A204.1 (cell line): ENCODE measurements around the gene GNG3.
"Not testable (repeated sequence)": the region's sequence is repeated elsewhere in the genome, so short reads cannot be mapped to it uniquely, and the experiment has no call there.

ENCODE experiments used
- FAIRE-seq: peaks from 2 replicates; lab custom pipeline; 2012; peaks lifted over from hg19 to GRCh38; lab: Jason Lieb, UNC

GNG3 gene

DNA sequence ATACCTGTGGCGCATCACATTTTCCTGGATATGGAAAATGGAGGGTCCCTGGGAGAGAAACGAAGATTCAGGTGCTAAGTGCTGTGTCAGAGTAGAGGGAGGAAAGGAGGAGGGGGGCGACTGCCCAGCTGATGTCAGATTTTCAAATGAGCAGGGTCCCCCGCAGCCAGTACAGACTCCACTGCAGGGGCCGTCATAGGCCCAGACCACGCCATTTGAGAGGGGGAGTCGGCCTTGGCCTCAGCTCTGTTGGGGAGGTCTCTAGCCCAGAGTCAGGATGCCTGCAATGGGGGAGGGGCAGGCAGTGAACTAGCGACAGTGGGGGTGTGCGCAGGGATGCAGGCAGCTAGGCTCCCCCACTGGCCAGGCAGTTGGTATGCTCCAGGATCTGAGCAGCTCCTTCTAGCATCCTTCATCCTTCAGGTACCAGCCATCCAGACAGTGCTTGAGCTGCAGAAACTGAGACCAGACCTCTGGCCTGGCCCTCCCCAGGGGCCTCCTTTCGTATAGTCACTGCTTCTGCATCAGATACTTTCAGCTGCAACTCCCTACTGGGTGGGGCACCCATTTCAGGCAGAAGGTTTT lies at the start of gene GNG3, which contains the start of gene BSCL2:
GNG3 (plus strand) TSS at position 400 of the 585 bp plus-strand sequence. CDS start 620 bp downstream, outside the sequence.
BSCL2 (minus strand) TSS at position 148 of the 585 bp plus-strand sequence. CDS start 229 bp downstream, outside the sequence.
- FAIRE-seq, result no peak

- no peak for FAIRE-seq
Measured at GRCh38 chr11:62664405-62665074, 42.9 kb upstream of the GNG3 start.

DNA sequence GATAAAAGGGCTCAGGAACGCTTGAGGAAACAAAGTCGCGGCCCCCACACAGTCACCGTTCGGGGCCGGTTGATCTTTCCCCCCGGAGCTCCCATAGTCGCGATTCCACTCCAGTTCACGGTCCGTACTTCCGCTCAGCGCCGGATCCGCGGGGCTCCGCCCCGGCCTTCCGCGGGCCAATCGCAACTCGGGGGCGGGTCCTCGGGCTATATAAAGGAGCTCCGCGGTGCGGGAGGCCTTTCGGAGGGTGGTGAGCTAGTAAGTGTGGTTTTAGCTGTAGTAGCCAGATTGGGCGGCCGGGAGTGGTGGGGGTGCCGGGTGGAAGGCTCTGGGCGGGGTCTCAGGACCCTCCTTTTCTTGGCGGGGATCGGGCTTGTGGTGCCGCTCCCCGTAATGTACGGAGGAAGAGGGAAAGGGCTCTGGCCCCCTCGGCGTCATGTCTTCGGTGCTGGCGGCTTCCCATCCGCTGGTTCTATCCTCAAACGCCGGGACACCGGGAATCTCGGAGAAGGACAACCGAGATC lies 42.3 kb upstream of the GNG3 start, which contains the start of the genes C11orf98 and CSKMT:
C11orf98 (minus strand) TSS at position 136 of the 524 bp plus-strand sequence; CDS start at position 95, 41 bp downstream.
CSKMT (plus strand) TSS at position 238 of the 524 bp plus-strand sequence. CDS start 568 bp downstream, outside the sequence.
- peak; percentile 69 for FAIRE-seq

- no peak for FAIRE-seq
Measured at GRCh38 chr11:62665599-62666258, 41.7 kb upstream of the GNG3 start.

- FAIRE-seq, result no peak
Measured at GRCh38 chr11:62666259-62666926, 41.1 kb upstream of the GNG3 start.

- FAIRE-seq, result no peak
Measured at GRCh38 chr11:62667460-62667859, 40.0 kb upstream of the GNG3 start.

GRCh38 chr11:62669420-62670161 lies 37.9 kb upstream of the GNG3 start:
- no peak for FAIRE-seq

- no peak for FAIRE-seq
Measured at GRCh38 chr11:62671236-62671607, 36.3 kb upstream of the GNG3 start.

GRCh38 chr11:62671608-62672389 lies 35.7 kb upstream of the GNG3 start, which contains the start of the genes LBHD1 and UQCC3:
Gene LBHD1 (minus strand): TSS chr11:62672267. CDS start chr11:62670031, 2,236 bp downstream.
Gene UQCC3 (plus strand): TSS chr11:62671673. CDS start chr11:62671746, 73 bp downstream.
- no peak for FAIRE-seq

- no peak for FAIRE-seq
Measured at GRCh38 chr11:62673196-62673525, 34.3 kb upstream of the GNG3 start.

DNA sequence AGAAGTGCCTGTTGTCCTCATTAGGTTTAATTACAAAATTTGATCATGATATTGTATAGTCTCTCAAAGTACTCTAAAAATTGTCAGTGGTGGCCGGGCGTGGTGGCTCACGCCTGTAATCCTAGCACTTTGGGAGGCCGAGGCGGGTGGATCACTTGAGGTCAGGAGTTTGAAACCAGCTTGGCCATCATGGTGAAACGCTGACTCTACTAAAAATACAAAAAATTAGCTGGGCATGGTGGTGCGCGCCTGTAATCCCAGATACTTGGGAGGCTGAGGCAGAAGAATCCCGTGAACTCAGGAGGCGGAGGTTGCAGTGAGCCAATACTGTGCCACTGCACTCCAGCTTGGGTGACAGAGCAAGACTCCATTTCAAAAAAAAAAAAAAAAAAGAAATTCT lies 32.1 kb upstream of the GNG3 start:
- FAIRE-seq, result not testable (repeated sequence)

DNA sequence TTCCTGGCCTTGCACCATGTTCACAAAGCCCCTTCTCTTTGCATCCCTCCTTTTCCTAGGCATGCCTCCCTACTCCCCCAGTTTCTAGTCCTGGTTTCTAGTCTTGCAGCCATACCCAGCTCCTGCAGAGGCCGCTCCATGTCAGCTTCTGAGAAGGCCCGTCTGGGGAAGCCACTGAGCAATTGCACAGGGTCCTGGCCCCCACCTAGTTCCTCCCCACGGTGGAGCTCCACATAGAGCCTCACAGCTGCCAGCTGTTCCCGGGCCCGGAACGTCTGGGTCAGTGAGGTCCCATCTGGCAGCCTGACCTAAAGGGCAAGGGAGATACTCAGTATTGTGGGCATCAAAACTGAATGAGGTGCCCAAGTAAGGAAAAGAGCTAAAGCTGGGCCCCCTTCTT lies 30.8 kb upstream of the GNG3 start:
- no peak for FAIRE-seq

GRCh38 chr11:62677156-62677555 lies 30.3 kb upstream of the GNG3 start:
- FAIRE-seq, result no peak

- no peak for FAIRE-seq
Measured at GRCh38 chr11:62677714-62678113, 29.8 kb upstream of the GNG3 start.

GRCh38 chr11:62678433-62678769 lies 29.1 kb upstream of the GNG3 start:
- FAIRE-seq, result no peak

DNA sequence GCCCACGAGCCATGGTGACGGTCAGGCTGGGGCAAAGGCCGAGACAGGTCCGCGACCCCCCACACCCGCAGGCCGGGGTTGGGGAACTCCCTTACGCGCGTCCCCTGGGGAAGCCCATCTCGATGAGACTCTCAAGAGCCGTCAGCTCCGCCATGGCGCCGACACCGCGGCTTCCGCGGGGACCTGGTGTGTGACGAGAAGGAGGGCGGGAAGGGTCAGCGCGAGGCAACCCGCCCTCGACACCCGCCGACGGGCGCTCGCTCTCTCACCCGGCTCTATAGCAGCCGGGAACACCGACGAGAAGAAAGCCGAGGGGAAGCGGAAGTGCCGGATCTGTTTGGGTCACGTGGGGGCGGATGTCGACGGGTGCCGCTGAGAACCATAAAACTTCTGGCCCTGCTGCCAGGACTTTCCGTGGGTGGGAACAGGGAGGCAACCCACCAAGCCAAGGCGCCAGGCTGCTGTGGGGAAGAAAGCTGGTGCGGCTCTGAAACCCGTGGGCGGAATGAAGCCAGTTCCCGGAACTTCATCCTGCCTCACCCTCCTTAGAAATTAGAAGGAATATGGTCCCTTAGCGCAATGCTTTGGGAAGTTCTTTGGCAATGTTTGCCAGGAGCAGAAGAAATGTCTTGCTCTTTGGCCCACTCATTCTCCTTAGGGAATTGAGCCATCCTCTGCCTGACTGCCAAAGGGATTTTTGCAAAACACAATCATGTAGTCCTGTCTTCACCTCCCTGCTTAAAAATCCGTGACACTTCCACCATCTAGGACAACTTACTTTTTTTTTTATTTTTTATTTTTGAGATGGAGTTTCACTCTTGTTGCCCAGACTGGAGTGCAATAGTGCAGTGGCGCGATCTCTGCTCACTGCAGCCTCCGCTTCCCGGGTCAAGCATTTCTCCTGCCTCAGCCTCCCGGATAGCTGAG lies 28.4 kb upstream of the GNG3 start, which contains the start of gene UBXN1:
UBXN1 (minus strand) TSS at position 304 of the 927 bp plus-strand sequence; CDS start at position 154, 150 bp downstream.
- no peak for FAIRE-seq

- no peak for FAIRE-seq
Measured at GRCh38 chr11:62680825-62681240, 26.6 kb upstream of the GNG3 start.

GRCh38 chr11:62682518-62682917 lies 25.0 kb upstream of the GNG3 start:
- FAIRE-seq, result no peak
